GM12873 (cell line): ENCODE measurements around the gene MRTFA.

Source experiments
- CTCF ChIP-seq: IDR thresholded peaks from 2 replicates; pipeline ENCODE4 v1.5.1; 2012; ENCODE audit warnings: low read depth, mild to moderate bottlenecking, moderate library complexity, low read length, control low read depth; ENCODE audit not compliant: insufficient read depth; ENCODE audit errors: missing control alignments

MRTFA gene

GRCh38 chr22:40594924-40595323, 41.6 kb downstream of the MRTFA start:
- TF ChIP-seq CTCF: no peak

GRCh38 chr22:40594346-40594745, 42.2 kb downstream of the MRTFA start:
- TF ChIP-seq CTCF: no peak

- peak; percentile 17 for TF ChIP-seq CTCF
Measured at GRCh38 chr22:40593460-40594273, 42.9 kb downstream of the MRTFA start.

GRCh38 chr22:40592352-40593113, 44.0 kb downstream of the MRTFA start:
- no peak for TF ChIP-seq CTCF

GRCh38 chr22:40588726-40589125, 47.8 kb downstream of the MRTFA start:
- no peak for TF ChIP-seq CTCF

GRCh38 chr22:40586781-40587180, 49.7 kb downstream of the MRTFA start:
- TF ChIP-seq CTCF: no peak

GRCh38 chr22:40585310-40585751, 51.2 kb downstream of the MRTFA start:
- no peak for TF ChIP-seq CTCF
